EL (cell line): ENCODE data around the gene MEAK7.
"Not testable (repeated sequence)": the region's sequence is repeated elsewhere in the genome, so short reads cannot be mapped to it uniquely, and the experiment has no call there.

ENCODE experiments used
- DNase-seq: peaks from one replicate; pipeline ENCODE4 v3.0.0-alpha.2; 2016

MEAK7 gene

DNA sequence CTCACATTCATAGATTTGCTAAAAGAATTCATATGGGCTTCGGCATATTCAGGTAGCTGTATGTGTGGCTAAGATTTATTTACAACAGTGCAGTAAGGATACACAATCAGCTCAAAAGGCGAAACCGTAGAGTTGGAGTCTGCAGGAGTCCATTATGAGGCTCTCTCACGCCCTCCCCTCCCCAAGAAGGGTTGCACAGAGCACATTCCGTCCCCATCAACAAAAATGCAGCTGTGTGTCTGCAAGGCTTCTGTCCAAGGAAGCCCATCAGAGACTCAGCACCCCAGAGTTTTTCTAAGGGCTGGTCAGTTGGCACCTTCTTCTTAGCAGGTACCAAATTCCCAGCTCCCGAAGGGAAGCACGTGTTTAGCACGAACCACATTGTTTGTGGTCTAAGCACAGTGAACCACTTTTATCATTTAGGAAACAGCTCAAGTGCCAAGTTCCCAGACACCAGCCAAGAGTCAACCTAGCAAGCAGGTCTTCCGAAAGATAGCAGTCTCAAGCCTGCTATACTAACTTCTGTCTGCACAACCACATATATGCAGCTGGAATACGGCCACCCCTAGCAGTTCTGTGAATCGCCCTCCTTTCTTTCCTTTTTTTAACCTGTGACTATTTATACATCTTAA, 28.5 kb upstream of the MEAK7 start:
- peak; percentile 25 for DNase-seq

GRCh38 chr16:84532291-84532724, 27.8 kb upstream of the MEAK7 start:
- peak; percentile 99 for DNase-seq

DNA sequence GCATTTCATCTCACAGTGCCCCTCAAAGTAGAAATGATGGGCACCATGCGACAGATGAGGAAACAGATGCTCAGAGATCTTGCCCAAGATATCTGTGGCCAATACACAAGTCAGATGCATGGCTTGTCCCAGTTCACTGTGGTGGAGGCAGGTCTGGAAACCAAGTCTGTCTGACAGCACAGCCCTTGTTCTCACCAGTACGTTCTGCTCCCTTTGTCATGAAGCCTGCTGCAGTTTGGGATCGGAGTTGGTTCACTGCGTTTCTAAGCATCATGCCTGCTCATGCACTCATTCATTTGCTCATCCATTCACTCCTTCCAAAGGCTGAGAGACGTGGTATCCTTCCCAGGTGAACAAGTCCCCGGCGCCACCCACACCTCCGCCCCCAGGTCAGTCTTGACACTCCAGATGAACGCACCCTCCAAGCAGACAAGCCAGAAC, 27.2 kb upstream of the MEAK7 start:
- no peak for DNase-seq

DNA sequence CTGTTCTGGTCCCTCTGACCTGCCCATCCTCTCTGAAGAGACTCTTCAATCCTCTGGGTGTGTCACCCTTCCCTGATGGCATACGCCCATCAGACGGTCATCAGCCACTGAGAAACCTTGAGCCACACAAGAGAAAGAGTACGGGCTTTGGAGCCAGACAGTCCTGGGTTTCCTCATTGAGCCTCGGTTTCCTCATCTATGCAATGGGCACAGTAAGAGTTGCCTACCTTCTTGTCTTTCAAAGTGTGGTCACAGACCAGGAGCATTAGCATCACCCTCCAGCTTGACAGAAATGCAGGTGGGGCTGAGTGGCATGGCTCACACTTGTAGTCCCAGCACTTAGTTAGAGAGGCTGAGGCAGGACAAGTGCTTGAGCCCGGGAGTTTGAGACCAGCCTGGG, 26.1 kb upstream of the MEAK7 start:
- DNase-seq: no peak

DNA sequence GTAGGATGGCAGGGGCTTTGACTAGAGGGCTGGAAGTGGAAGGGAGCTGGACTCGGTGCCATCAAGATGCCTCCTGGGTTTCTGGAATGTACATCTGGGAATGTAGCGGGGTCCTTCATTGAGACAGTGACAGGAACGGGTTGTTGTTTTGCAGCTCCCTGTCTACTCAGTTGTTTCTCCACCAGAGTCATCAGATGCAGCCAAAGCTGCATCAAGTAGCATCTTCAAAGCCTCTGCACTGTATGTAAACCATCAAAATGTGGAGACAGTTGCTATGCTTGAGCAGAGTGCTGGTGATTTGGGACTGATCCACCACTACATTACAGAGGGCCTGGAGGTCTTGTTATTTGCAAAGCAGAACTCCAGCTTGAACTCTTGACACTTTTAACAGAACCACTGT, 25.1 kb upstream of the MEAK7 start:
- no peak for DNase-seq

- no peak for DNase-seq
These were observed 23.9 kb upstream of the MEAK7 start for GRCh38 chr16:84528322-84528721.

DNA sequence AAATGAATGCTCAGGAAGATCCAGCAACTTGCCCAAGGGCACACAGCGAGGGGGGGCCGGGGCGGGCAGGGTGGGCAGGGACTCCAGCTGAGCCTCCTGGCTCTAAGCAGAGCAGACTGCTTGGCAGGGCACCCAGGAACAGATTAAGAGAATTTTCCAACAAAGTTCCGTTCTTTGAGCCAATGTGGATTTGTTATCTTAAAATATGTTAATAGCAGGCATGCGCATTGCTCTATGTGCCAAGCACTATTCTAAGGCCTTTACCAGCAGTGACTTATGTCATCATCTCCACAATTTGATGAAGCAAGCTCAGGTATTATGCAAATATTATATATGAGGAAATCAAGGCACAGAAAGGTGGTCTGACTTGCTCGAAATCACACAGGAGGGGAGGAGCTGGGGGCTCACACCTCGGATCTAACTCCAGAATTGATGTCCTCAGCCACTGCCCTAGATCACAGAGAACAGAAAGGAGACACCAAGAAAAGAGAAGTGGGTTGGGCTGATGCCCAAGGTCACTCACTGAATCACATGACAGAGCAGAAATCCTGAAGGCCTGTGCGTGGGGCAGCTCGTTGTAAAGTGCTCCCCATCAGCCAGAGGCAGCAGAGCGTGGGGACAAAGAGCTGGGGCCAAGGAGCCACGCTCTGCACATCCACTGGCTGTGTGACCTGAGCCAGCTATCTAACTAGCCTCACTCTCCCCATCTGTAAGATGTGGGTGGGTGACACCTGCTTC, 23.2 kb upstream of the MEAK7 start:
- no peak for DNase-seq

- DNase-seq: peak; percentile 47
These were observed 22.5 kb upstream of the MEAK7 start for GRCh38 chr16:84526794-84527531.

- DNase-seq: not testable (repeated sequence)
These were observed 20.6 kb upstream of the MEAK7 start for GRCh38 chr16:84524941-84525581.

- no peak for DNase-seq
These were observed 20.0 kb upstream of the MEAK7 start for GRCh38 chr16:84524346-84524920.

- no peak for DNase-seq
These were observed 17.0 kb upstream of the MEAK7 start for GRCh38 chr16:84521497-84521770.

GRCh38 chr16:84520725-84521496, 16.5 kb upstream of the MEAK7 start:
- DNase-seq: no peak

DNA sequence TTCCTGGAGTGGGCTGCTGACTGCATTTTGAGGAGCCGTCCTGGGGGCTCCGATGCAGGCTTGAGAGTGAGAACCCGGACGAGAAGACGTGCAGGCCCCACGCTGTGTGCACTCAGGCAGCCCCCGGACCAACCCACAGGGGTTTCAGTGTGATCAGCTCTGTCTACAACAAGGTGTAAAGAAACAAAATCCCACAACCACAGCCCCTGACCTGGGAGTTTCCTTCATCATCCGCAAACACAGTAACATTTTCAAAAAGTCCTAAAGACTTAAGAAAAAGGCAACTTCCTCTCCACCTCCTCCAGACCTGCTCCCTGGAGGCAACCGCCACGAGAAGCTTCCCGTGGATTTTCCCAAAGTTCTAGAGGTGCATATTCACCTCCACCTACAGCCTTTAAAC, 15.4 kb upstream of the MEAK7 start:
- no peak for DNase-seq

- no peak for DNase-seq
These were observed 14.4 kb upstream of the MEAK7 start for GRCh38 chr16:84518804-84519341.

- peak; percentile 87 for DNase-seq
These were observed 13.8 kb upstream of the MEAK7 start for GRCh38 chr16:84518220-84518619.

- no peak for DNase-seq
These were observed 12.9 kb upstream of the MEAK7 start for GRCh38 chr16:84517366-84517765.

DNA sequence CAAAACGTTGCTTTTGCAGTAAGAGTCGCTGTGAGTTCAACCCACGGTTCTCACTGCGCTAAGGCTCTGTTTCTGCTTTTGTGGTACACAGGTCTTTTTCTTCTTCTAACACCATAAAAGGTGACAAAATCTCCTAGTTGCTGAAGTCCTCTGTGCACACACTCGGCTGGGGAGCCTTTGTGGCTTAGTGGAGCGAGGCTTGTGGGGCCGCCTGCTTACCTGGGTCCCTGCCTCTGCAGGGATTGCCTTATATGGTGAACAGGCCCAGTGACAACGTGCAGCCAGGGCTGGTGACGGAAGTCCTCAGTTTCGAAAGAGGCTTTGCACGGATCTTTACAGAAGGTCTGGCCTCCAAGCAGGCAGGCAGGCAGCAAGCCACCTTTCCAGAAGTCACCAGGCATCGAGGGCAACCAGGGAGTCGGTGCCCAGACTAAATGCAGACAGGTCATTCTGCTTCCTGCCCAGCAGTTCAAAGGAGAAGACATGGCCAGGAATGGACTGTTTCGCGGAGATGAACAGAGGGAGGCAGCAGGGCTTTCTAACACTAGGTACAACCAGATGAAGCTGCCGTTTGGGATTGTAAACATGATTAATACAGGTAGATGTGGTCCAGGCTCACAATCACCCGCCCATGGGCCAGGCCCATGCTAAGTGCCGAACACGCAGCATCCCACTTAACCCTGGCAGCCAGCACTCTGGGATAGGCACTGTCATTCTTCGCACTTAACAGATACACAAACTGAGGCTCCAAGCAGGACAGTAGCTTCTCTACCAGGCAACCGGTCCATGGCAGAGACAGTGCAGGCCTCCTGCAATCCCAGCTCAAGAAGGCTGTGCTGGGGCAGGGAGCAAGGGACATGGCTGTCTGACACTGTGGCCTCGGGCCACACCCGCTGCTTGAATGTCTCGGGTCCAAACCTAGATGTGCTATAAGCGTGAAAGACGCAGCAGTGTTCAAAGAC, 10.7 kb upstream of the MEAK7 start:
- DNase-seq: no peak

- no peak for DNase-seq
These were observed 9.9 kb upstream of the MEAK7 start for GRCh38 chr16:84514295-84514873.

DNA sequence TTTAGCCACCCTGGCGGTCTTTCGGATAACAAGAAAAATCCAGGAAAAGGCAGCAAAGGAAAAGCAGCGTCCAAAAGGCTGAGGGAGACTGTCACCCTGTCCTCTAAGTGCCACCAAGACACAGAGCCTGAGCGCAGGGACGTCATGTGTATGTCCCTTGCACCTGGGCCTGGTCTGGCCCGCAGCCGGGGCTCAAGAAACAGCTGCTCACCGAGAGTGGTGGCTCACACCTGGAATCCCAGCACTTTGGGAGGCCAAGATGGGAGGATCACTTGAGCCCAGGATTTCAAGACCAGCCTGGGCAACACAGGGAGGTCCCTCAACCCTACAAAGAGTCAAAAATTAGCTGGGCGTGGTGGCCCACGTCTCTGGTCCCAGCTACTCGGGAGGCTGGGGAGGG, 9.2 kb upstream of the MEAK7 start:
- DNase-seq: no peak

GRCh38 chr16:84513123-84513522, 8.7 kb upstream of the MEAK7 start:
- peak; percentile 84 for DNase-seq

GRCh38 chr16:84511831-84512230, 7.4 kb upstream of the MEAK7 start:
- DNase-seq: no peak
